Neural crest cell (in vitro differentiated cells): ENCODE data around the gene OR1F1. TPM values are rescaled to one million over a fixed set of nuclear protein-coding genes. Genes with fewer than 3 reads are reported as not detected.

ENCODE experiments used
- DNase-seq: peaks from one replicate; pipeline ENCODE4 v3.0.0; 2021; ENCODE audit warnings: low read depth, mixed read lengths, low spot score
- H3K27ac Mint-ChIP-seq: one replicate; pipeline ENCODE4 v1.8.0; 2021; ENCODE audit warnings: mild to moderate bottlenecking, mixed read lengths; ENCODE audit not compliant: unreplicated experiment
- H3K27me3 Mint-ChIP-seq: 2 replicates; pipeline ENCODE4 v1.8.0; 2021; ENCODE audit warnings: low read depth, mild to moderate bottlenecking, mixed read lengths
- H3K36me3 Mint-ChIP-seq: 2 replicates; pipeline ENCODE4 v1.8.0; 2021; ENCODE audit warnings: low read depth, mild to moderate bottlenecking, mixed read lengths
- H3K4me1 Mint-ChIP-seq: 2 replicates; pipeline ENCODE4 v1.8.0; 2021; ENCODE audit warnings: mixed read lengths
- H3K4me3 Mint-ChIP-seq: one replicate; pipeline ENCODE4 v1.8.0; 2021; ENCODE audit warnings: mild to moderate bottlenecking, mixed read lengths
- H3K9me3 Mint-ChIP-seq: 2 replicates; pipeline ENCODE4 v1.8.0; 2021; ENCODE audit warnings: mixed read lengths
- CTCF ChIP-seq: fragments of 200-600 bp; sonication (generic); conservative IDR thresholded peaks from 2 replicates; pipeline ENCODE4 v1.5.0; 2021; ENCODE audit warnings: antibody characterized with exemption, mild to moderate bottlenecking
- total RNA-seq: library from RNA; stranded (reverse); gene quantifications from 2 replicates; pipeline ENCODE4 v1.2.1, GENCODE V29; 2021

OR1F1 gene
- total RNA-seq, 1 donor from 2014 or later, result 0.35 TPM

- Mint-ChIP-seq H3K27me3 (peaks cover 70% of the 10 kb centered on the region), H3K9me3 (no peaks in the 10 kb centered on the region), H3K27ac (peak overlapping the region; percentile 14), H3K4me3 (no peak overlapping the region), H3K4me1 (no peaks in the 10 kb centered on the region), H3K36me3 (no peaks in the 10 kb centered on the region)
- no peak for TF ChIP-seq CTCF
- no peak for DNase-seq
These were observed 55.9 kb downstream of the OR1F1 start for GRCh38 chr16:3243882-3244281.

- DNase-seq, result no peak
- Mint-ChIP-seq H3K27me3 (peaks cover 66% of the 10 kb centered on the region), H3K27ac (no peak overlapping the region), H3K4me1 (no peaks in the 10 kb centered on the region), H3K36me3 (no peaks in the 10 kb centered on the region), H3K9me3 (no peaks in the 10 kb centered on the region), H3K4me3 (no peak overlapping the region)
- no peak for TF ChIP-seq CTCF
These were observed 58.0 kb downstream of the OR1F1 start for GRCh38 chr16:3246002-3246401.

GRCh38 chr16:3246876-3247275 lies 58.9 kb downstream of the OR1F1 start:
- no peak overlapping the region for H3K27ac Mint-ChIP-seq
- H3K27me3 Mint-ChIP-seq, result peaks cover 65% of the 10 kb centered on the region
- H3K4me1 Mint-ChIP-seq, result no peaks in the 10 kb centered on the region
- no peaks in the 10 kb centered on the region for H3K36me3 Mint-ChIP-seq
- TF ChIP-seq CTCF, result no peak
- H3K9me3 Mint-ChIP-seq, result no peaks in the 10 kb centered on the region
- DNase-seq, result no peak
- H3K4me3 Mint-ChIP-seq, result no peak overlapping the region

GRCh38 chr16:3248596-3248995 lies 60.6 kb downstream of the OR1F1 start:
- no peaks in the 10 kb centered on the region for H3K4me1 Mint-ChIP-seq
- no peak overlapping the region for H3K27ac Mint-ChIP-seq
- no peaks in the 10 kb centered on the region for H3K9me3 Mint-ChIP-seq
- TF ChIP-seq CTCF, result no peak
- H3K27me3 Mint-ChIP-seq, result peaks cover 56% of the 10 kb centered on the region
- no peak for DNase-seq
- no peak overlapping the region for H3K4me3 Mint-ChIP-seq
- H3K36me3 Mint-ChIP-seq, result no peaks in the 10 kb centered on the region

- Mint-ChIP-seq H3K4me1 (no peaks in the 10 kb centered on the region), H3K36me3 (no peaks in the 10 kb centered on the region), H3K9me3 (no peaks in the 10 kb centered on the region), H3K27ac (no peak overlapping the region), H3K27me3 (peaks cover 53% of the 10 kb centered on the region), H3K4me3 (no peak overlapping the region)
- no peak for TF ChIP-seq CTCF
- DNase-seq, result no peak
These were observed 61.0 kb downstream of the OR1F1 start for GRCh38 chr16:3249020-3249419.

- TF ChIP-seq CTCF, result no peak
- Mint-ChIP-seq H3K36me3 (no peaks in the 10 kb centered on the region), H3K9me3 (no peaks in the 10 kb centered on the region), H3K27me3 (peaks cover 49% of the 10 kb centered on the region), H3K4me1 (no peaks in the 10 kb centered on the region), H3K27ac (no peak overlapping the region), H3K4me3 (no peak overlapping the region)
- no peak for DNase-seq
These were observed 61.4 kb downstream of the OR1F1 start for GRCh38 chr16:3249451-3249850.
